Mucosa of descending colon (tissue), 3 donors: Measurements from ENCODE around the gene NLRP6. TPM values are rescaled to one million over a fixed set of nuclear protein-coding genes. Genes with fewer than 3 reads are reported as not detected.
"Not testable (repeated sequence)": the region's sequence is repeated elsewhere in the genome, so short reads cannot be mapped to it uniquely, and the experiment has no call there.

Source experiments
- ATAC-seq: fragments of 200-7000 bp; cut with Tn5 transposase; one replicate; pipeline ENCODE4 v1.9.1; 2020; ENCODE audit warnings: mild to moderate bottlenecking, moderate library complexity
- DNase-seq, 3 donors: peaks; one replicate each; pipeline ENCODE4 v3.0.0-alpha.2; 2020
- H3K36me3 ChIP-seq: fragments of 200-600 bp; one replicate; pipeline ENCODE4 v1.8.0; 2021; ENCODE audit warnings: low read depth, mild to moderate bottlenecking
- H3K4me1 ChIP-seq: fragments of 200-600 bp; one replicate; pipeline ENCODE4 v1.8.0; 2021; ENCODE audit warnings: low read depth, mild to moderate bottlenecking
- H3K4me3 ChIP-seq: fragments of 200-600 bp; one replicate; pipeline ENCODE4 v1.8.0; 2021; ENCODE audit warnings: mild to moderate bottlenecking
- H3K9me3 ChIP-seq: fragments of 200-600 bp; one replicate; pipeline ENCODE4 v1.8.0; 2021; ENCODE audit warnings: mild to moderate bottlenecking
- CTCF ChIP-seq: fragments of 200-600 bp; IDR thresholded peaks from one replicate; pipeline ENCODE4 v1.8.0; 2022; ENCODE audit warnings: antibody characterized with exemption, mild to moderate bottlenecking
- intact Hi-C, 2 donors: fragments of 100-400 bp; cut with DNase I in 1 of 2; cut with micrococcal nuclease in 1 of 2; formaldehyde crosslinking; loops; one replicate each; pipeline versions ENCODE4 v1.11.0 to v1.11.1; 2022; cut with DNase I, micrococcal nuclease
- total RNA-seq, 3 donors: library from RNA; stranded (reverse); fragmentation: NEBNext Ultra II Directional in 2 of 3; extraction: Animal tissue kit (Norgen Biotek cat#: 25700) in 2 of 3; gene quantifications; one replicate each; pipeline versions ENCODE4 v1.2.1 to v1.2.4, GENCODE V29; 2021 to 2023
- donor health status: DM: no; HTN: no; CAD: no; lungs with moderate emphysema.
- donor health status: DM: no; HTN: no; CAD: no.
- donor health status: DM: no; HTN: yes; CAD: no.

Gene NLRP6
- total RNA-seq, 3 donors from 2014 or later = 0.66 to 2.6 (median 0.72) TPM

- DNase-seq = peak in 1 of 3 donors; percentile 61
- ATAC-seq = no peak
- Histone ChIP-seq H3K4me3 (no peak overlapping the region), H3K4me1 (peaks cover 14% of the 10 kb centered on the region), H3K36me3 (no peaks in the 10 kb centered on the region), H3K9me3 (no peaks in the 10 kb centered on the region)
- intact Hi-C loops = no loop called here
- TF ChIP-seq CTCF = no peak
Measured at GRCh38 chr11:325796-326591, 47.8 kb downstream of the NLRP6 start.

- intact Hi-C loops = no loop called here
- no peak for DNase-seq
- Histone ChIP-seq H3K4me3 (no peak overlapping the region), H3K4me1 (peaks cover 14% of the 10 kb centered on the region), H3K36me3 (no peaks in the 10 kb centered on the region), H3K9me3 (no peaks in the 10 kb centered on the region)
- ATAC-seq = no peak
- TF ChIP-seq CTCF = no peak
Measured at GRCh38 chr11:326592-326841, 48.3 kb downstream of the NLRP6 start.

GRCh38 chr11:326842-327580 lies 48.8 kb downstream of the NLRP6 start:
- H3K9me3 ChIP-seq = no peaks in the 10 kb centered on the region
- DNase-seq (peak; percentile 73 to 90 (median 75)), ATAC-seq (peak; percentile 79)
- H3K36me3 ChIP-seq = no peaks in the 10 kb centered on the region
- H3K4me1 ChIP-seq = peaks cover 14% of the 10 kb centered on the region
- TF ChIP-seq CTCF = no peak
- H3K4me3 ChIP-seq = no peak overlapping the region
- intact Hi-C loops = no loop called here

DNA sequence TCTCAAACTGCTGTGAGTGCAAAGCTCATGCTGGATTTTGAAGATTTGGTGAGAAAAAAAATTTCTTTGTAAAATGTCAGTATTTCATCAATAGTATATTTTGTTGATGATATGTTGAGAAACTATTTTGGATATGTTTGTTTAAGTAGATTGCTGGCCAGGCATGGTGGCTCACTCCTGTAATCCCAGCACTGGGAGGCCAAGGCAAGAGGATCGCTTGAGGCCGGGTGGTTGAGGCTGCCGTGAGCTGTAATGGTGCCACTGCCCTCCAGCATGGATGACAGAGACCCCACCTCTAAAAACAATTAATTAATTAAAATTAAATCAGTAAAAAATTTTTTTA lies 49.3 kb downstream of the NLRP6 start:
- no peak overlapping the region for H3K4me3 ChIP-seq
- no peaks in the 10 kb centered on the region for H3K36me3 ChIP-seq
- ATAC-seq = no peak
- no peak for TF ChIP-seq CTCF
- no peak for DNase-seq
- no peaks in the 10 kb centered on the region for H3K9me3 ChIP-seq
- intact Hi-C loops = no loop called here
- H3K4me1 ChIP-seq = peaks cover 14% of the 10 kb centered on the region

DNA sequence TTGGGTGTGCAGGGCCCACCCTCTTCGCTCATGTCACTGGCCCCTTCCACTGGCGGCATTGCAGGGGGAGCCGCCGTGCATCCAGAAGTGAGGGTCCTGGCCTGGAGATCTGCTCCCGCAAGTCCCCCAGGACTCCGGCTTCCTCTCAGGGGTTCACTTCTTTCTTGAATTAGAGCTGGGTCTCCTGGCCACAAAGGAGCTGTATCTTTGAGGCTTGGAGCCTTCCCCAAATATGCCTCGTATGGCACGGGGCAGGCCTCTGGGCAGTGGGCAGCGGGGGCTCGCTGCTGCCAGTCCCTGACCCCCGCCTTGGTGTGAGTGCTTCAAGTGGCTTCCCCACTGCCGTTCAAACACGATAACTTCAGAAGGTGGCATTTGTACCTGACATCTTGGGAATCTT lies 49.8 kb downstream of the NLRP6 start:
- Histone ChIP-seq H3K36me3 (no peaks in the 10 kb centered on the region), H3K9me3 (no peaks in the 10 kb centered on the region), H3K4me1 (peaks cover 14% of the 10 kb centered on the region), H3K4me3 (no peak overlapping the region)
- TF ChIP-seq CTCF = no peak
- ATAC-seq (no peak), DNase-seq (peak in 1 of 3 donors; percentile 16)
- intact Hi-C loops = no loop called here

DNA sequence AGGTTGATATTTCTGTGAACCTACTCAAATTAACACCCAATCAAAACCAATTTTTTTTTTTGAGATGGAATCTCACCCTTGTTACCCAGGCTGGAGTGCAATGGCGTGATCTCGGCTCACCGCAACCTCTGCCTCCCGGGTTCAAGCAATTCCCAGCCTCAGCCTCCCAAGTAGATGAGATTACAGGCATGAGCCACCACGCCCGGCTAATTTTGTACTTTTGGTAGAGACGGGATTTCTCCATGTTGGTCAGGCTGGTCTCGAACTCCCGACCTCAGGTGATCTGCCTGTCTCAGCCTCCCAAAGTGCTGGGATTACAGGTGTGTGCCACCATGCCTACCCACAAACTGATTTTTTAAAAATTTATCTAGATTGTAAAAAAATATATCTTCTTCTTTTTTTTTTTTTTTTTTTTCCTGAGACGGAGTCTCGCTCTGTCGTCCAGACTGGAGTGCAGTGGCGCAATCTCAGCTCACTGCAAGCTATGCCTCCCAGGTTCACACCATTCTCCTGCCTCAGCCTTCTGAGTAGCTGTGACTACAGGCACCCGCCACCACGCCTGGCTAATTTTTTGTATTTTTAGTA lies 50.4 kb downstream of the NLRP6 start:
- H3K9me3 ChIP-seq, ATAC-seq, intact Hi-C loops, H3K4me3 ChIP-seq, H3K36me3 ChIP-seq: not testable (repeated sequence)
- H3K4me1 ChIP-seq = peaks cover 14% of the 10 kb centered on the region
- DNase-seq = peak in 1 of 3 donors; percentile 6
